ENCODE measurements around the gene LSAMP.

LSAMP gene

DNA sequence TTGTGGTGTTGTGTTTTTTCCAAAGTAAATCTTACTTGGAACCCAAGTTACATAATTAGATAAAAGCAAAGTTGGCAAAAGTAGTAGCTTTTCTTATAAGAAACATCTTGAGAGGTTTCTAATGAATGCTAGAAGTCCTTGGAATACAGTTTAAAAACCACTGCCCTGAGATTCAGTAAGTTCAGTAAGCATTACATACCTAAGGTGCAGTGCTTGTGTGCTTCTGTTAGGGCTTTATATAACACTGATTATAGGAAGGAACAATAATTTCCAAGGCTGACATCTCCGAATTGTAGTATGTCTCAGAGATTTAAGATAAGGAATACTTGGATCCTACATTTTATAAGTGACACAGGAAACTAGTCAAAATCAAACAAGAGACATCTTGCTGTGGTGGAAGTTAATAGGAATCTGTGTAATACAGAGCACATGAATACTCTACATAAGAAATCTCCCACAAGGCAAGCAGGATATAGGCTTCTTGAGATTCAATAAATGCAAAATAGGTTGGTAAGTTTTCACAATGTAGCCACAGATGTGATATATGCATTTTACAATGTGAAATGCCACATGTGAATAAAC, 268.2 kb downstream of the LSAMP start:
- no peak overlapping the region for H3K27ac ChIP-seq (ENCODE audit: low read length)
- no peaks in the 10 kb centered on the region for H3K79me2 ChIP-seq (ENCODE audit: low read length)
- peaks cover 7% of the 10 kb centered on the region; the same call in 1 of the 2 replicates for H3K9me3 ChIP-seq (ENCODE audit: insufficient read depth, low read length)
- no peak overlapping the region for H3K4me3 ChIP-seq (ENCODE audit: low read length)
- H3K27me3 ChIP-seq (ENCODE audit: low read depth, low read length): no peaks in the 10 kb centered on the region
- peaks cover 26% of the 10 kb centered on the region for H3K4me1 ChIP-seq (ENCODE audit: low read length)
- TF ChIP-seq, protein P1, sequence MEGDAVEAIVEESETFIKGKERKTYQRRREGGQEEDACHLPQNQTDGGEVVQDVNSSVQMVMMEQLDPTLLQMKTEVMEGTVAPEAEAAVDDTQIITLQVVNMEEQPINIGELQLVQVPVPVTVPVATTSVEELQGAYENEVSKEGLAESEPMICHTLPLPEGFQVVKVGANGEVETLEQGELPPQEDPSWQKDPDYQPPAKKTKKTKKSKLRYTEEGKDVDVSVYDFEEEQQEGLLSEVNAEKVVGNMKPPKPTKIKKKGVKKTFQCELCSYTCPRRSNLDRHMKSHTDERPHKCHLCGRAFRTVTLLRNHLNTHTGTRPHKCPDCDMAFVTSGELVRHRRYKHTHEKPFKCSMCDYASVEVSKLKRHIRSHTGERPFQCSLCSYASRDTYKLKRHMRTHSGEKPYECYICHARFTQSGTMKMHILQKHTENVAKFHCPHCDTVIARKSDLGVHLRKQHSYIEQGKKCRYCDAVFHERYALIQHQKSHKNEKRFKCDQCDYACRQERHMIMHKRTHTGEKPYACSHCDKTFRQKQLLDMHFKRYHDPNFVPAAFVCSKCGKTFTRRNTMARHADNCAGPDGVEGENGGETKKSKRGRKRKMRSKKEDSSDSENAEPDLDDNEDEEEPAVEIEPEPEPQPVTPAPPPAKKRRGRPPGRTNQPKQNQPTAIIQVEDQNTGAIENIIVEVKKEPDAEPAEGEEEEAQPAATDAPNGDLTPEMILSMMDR (IDR thresholded peaks at IDR 0.05; ENCODE audit: low read depth, low read length): no peak
- TF ChIP-seq EZH2phosphoT487 (IDR thresholded peaks at IDR 0.05; ENCODE audit: low read depth): no peak
- no peak overlapping the region for H3K9ac ChIP-seq (ENCODE audit: low read length)
- H2AFZ ChIP-seq (ENCODE audit: low read depth, low read length): no peak overlapping the region
- H3K36me3 ChIP-seq (replicated peaks; ENCODE audit: low read depth, low read length): no peaks in the 10 kb centered on the region
- H3K4me2 ChIP-seq (ENCODE audit: low read length): no peak overlapping the region; the same call in 1 of the 2 replicates
- no peaks in the 10 kb centered on the region for H4K20me1 ChIP-seq (ENCODE audit: insufficient read depth, low read length)

DNA sequence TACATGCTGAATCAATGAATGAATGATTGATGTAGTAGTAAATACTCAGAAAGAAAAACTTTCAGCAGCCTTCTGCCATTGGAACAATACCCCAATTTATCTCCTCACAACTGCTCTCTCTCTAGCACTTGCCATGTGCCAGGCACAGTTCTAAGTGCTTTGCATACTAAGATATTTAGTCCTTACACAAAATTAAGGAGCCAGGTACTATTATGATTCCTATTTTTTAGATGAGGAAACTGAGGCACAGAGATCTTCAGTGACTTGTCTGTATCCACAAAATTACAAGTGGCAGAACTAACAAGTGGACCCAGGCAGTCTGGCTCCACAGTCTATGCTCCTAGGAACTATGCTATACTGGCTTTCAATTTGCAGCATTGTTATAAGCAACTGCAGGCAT, 279.2 kb downstream of the LSAMP start:
- Histone ChIP-seq H3K27me3 (ENCODE audit: low read depth, low read length) (no peaks in the 10 kb centered on the region), H3K4me2 (ENCODE audit: low read length) (no peak overlapping the region), H3K9me3 (ENCODE audit: insufficient read depth, low read length) (no peaks in the 10 kb centered on the region), H3K4me3 (ENCODE audit: low read length) (no peak overlapping the region), H3K36me3 (replicated peaks; ENCODE audit: low read depth, low read length) (no peaks in the 10 kb centered on the region), H4K20me1 (ENCODE audit: insufficient read depth, low read length) (no peaks in the 10 kb centered on the region), H3K9ac (ENCODE audit: low read length) (no peak overlapping the region), H3K79me2 (ENCODE audit: low read length) (no peaks in the 10 kb centered on the region), H3K27ac (ENCODE audit: low read length) (no peak overlapping the region), H3K4me1 (ENCODE audit: low read length) (peaks cover 8% of the 10 kb centered on the region), H2AFZ (ENCODE audit: low read depth, low read length) (no peak overlapping the region)
- TF ChIP-seq, protein P1 (IDR thresholded peaks at IDR 0.05; ENCODE audit: low read depth, low read length): no peak
- TF ChIP-seq EZH2phosphoT487 (IDR thresholded peaks at IDR 0.05; ENCODE audit: low read depth): no peak

DNA sequence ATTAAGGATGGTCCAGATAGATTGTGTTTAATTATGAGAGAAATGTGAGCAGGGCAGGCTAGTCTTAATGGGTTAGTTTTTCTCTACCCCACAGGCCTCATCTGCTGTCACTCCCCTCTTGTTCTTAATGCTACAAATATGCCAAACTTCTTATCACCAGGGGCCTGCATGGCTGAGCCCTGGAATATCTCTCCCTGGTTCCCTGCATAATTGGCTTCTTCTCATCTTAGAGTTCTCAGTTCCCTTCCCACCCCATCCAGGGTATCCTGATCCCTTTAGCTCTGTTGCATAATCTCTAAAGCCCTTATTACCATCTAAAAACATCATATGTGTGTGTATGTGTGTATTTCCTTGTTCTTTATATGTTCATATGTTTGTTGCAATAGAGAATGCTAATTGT, 279.6 kb downstream of the LSAMP start:
- Histone ChIP-seq H3K4me2 (ENCODE audit: low read length) (no peak overlapping the region), H3K27ac (ENCODE audit: low read length) (no peak overlapping the region), H3K9ac (ENCODE audit: low read length) (no peak overlapping the region), H3K79me2 (ENCODE audit: low read length) (no peaks in the 10 kb centered on the region), H3K4me3 (ENCODE audit: low read length) (no peak overlapping the region), H4K20me1 (ENCODE audit: insufficient read depth, low read length) (no peaks in the 10 kb centered on the region), H3K27me3 (ENCODE audit: low read depth, low read length) (no peaks in the 10 kb centered on the region), H3K36me3 (replicated peaks; ENCODE audit: low read depth, low read length) (no peaks in the 10 kb centered on the region), H2AFZ (ENCODE audit: low read depth, low read length) (no peak overlapping the region), H3K4me1 (ENCODE audit: low read length) (peaks cover 8% of the 10 kb centered on the region), H3K9me3 (ENCODE audit: insufficient read depth, low read length) (no peaks in the 10 kb centered on the region)
- no peak for TF ChIP-seq EZH2phosphoT487 (IDR thresholded peaks at IDR 0.05; ENCODE audit: low read depth)
- TF ChIP-seq, protein P1 (IDR thresholded peaks at IDR 0.05; ENCODE audit: low read depth, low read length): no peak

- no peaks in the 10 kb centered on the region for H4K20me1 ChIP-seq (ENCODE audit: insufficient read depth, low read length)
- no peak overlapping the region for H3K4me2 ChIP-seq (ENCODE audit: low read length)
- no peaks in the 10 kb centered on the region for H3K36me3 ChIP-seq (replicated peaks; ENCODE audit: low read depth, low read length)
- TF ChIP-seq, protein P1 (IDR thresholded peaks at IDR 0.05; ENCODE audit: low read depth, low read length): no peak
- no peak for TF ChIP-seq EZH2phosphoT487 (IDR thresholded peaks at IDR 0.05; ENCODE audit: low read depth)
- H3K9me3 ChIP-seq (ENCODE audit: insufficient read depth, low read length): no peaks in the 10 kb centered on the region
- H3K4me1 ChIP-seq (ENCODE audit: low read length): peaks cover 8% of the 10 kb centered on the region
- no peak overlapping the region for H3K9ac ChIP-seq (ENCODE audit: low read length)
- no peak overlapping the region for H3K4me3 ChIP-seq (ENCODE audit: low read length)
- H3K27me3 ChIP-seq (ENCODE audit: low read depth, low read length): no peaks in the 10 kb centered on the region
- H3K79me2 ChIP-seq (ENCODE audit: low read length): no peaks in the 10 kb centered on the region
- H3K27ac ChIP-seq (ENCODE audit: low read length): no peak overlapping the region
- H2AFZ ChIP-seq (ENCODE audit: low read depth, low read length): no peak overlapping the region
These were observed 280.2 kb downstream of the LSAMP start for GRCh38 chr3:116165135-116165534.
